Astrocyte (in vitro differentiated cells and primary cell): Measurements from ENCODE around the gene CATSPERZ.
"Not testable (repeated sequence)": the region's sequence is repeated elsewhere in the genome, so short reads cannot be mapped to it uniquely, and the experiment has no call there.

Source experiments
- EZH2 ChIP-seq: IDR thresholded peaks from 2 replicates; pipeline ENCODE4 v1.6.1; 2012; ENCODE audit warnings: mild to moderate bottlenecking, low read length, inconsistent platforms; ENCODE audit not compliant: insufficient read depth
- TF ChIP-seq, protein P1 (sequence below): IDR thresholded peaks from 2 replicates; pipeline ENCODE4 v1.5.1; 2011; ENCODE audit warnings: low read depth, mild to moderate bottlenecking, inconsistent platforms, low read length, moderate library complexity; ENCODE audit not compliant: insufficient read depth

DNA sequence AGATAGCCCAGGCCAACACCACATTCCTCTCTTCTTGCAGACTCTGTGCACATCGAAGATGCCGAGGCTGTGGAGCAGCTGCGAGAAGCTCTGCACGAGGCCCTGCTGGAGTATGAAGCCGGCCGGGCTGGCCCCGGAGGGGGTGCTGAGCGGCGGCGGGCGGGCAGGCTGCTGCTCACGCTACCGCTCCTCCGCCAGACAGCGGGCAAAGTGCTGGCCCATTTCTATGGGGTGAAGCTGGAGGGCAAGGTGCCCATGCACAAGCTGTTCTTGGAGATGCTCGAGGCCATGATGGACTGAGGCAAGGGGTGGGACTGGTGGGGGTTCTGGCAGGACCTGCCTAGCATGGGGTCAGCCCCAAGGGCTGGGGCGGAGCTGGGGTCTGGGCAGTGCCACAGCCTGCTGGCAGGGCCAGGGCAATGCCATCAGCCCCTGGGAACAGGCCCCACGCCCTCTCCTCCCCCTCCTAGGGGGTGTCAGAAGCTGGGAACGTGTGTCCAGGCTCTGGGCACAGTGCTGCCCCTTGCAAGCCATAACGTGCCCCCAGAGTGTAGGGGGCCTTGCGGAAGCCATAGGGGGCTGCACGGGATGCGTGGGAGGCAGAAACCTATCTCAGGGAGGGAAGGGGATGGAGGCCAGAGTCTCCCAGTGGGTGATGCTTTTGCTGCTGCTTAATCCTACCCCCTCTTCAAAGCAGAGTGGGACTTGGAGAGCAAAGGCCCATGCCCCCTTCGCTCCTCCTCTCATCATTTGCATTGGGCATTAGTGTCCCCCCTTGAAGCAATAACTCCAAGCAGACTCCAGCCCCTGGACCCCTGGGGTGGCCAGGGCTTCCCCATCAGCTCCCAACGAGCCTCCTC, 15.7 kb downstream of the CATSPERZ start:
- TF ChIP-seq, protein P1, sequence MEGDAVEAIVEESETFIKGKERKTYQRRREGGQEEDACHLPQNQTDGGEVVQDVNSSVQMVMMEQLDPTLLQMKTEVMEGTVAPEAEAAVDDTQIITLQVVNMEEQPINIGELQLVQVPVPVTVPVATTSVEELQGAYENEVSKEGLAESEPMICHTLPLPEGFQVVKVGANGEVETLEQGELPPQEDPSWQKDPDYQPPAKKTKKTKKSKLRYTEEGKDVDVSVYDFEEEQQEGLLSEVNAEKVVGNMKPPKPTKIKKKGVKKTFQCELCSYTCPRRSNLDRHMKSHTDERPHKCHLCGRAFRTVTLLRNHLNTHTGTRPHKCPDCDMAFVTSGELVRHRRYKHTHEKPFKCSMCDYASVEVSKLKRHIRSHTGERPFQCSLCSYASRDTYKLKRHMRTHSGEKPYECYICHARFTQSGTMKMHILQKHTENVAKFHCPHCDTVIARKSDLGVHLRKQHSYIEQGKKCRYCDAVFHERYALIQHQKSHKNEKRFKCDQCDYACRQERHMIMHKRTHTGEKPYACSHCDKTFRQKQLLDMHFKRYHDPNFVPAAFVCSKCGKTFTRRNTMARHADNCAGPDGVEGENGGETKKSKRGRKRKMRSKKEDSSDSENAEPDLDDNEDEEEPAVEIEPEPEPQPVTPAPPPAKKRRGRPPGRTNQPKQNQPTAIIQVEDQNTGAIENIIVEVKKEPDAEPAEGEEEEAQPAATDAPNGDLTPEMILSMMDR, result not testable (repeated sequence)
- TF ChIP-seq EZH2, result not testable (repeated sequence)
